CD4-positive, alpha-beta T cell (primary cell): ENCODE data around the gene PRDM16. TPM values are rescaled to one million over a fixed set of nuclear protein-coding genes. Genes with fewer than 3 reads are reported as not detected.

Experiments
- ATAC-seq: fragments of 200-7000 bp; cut with Tn5 transposase; one replicate; pipeline ENCODE4 v1.10.0; 2022; ENCODE audit warnings: mild to moderate bottlenecking; ENCODE audit not compliant: poor library complexity
- CTCF ChIA-PET: fragments of 350-600 bp; sonication (Branson Sonifier 250); formaldehyde crosslinking; loops from one replicate; lab custom pipeline; 2021; ENCODE audit warnings: antibody characterized with exemption, inconsistent platforms; lab: Charles Lee
- POLR2A ChIA-PET: fragments of 350-600 bp; sonication (Branson Sonifier 250); formaldehyde crosslinking; loops from one replicate; lab custom pipeline; 2021; ENCODE audit warnings: antibody characterized with exemption, inconsistent platforms; lab: Charles Lee
- DNase-seq, 14 experiments: peaks; one replicate each; pipeline ENCODE4 v3.0.0-alpha.2; 2013 to 2020; ENCODE audit warnings: mixed read lengths in 2 of 14
- H3K27ac ChIP-seq, 2 donors: one replicate each; pipeline versions ENCODE4 v1.5.1 to v1.7.0; 2013; ENCODE audit warnings: low read length in 2 of 2, low read depth in 1 of 2, mild to moderate bottlenecking in 1 of 2
- H3K27me3 ChIP-seq, 2 experiments: 1 replicate in 1 of 2; 2 replicates in 1 of 2; pipeline versions ENCODE4 v1.6.1 to v1.7.0; 2013; ENCODE audit warnings: low read length in 2 of 2, control low read depth in 1 of 2, mild to moderate bottlenecking in 1 of 2, moderate library complexity in 1 of 2; ENCODE audit not compliant: insufficient read depth in 2 of 2, control insufficient read depth in 1 of 2
- H3K36me3 ChIP-seq: one replicate; pipeline ENCODE4 v1.6.1; 2013; ENCODE audit warnings: low read length, control low read depth; ENCODE audit not compliant: insufficient read depth
- H3K4me1 ChIP-seq: one replicate; pipeline ENCODE4 v1.6.1; 2013; ENCODE audit warnings: low read length, control low read depth; ENCODE audit not compliant: insufficient read depth
- H3K4me3 ChIP-seq: one replicate; pipeline ENCODE4 v1.5.1; 2013; ENCODE audit warnings: mild to moderate bottlenecking, low read length, moderate library complexity
- H3K9me3 ChIP-seq, 2 experiments: 1 replicate in 1 of 2; 2 replicates in 1 of 2; pipeline versions ENCODE4 v1.6.1 to v1.7.0; 2013; ENCODE audit warnings: low read length in 2 of 2, mild to moderate bottlenecking in 2 of 2, control low read depth in 1 of 2, moderate library complexity in 1 of 2; ENCODE audit not compliant: control insufficient read depth in 1 of 2, insufficient read depth in 1 of 2
- H3K27ac Mint-ChIP-seq: one replicate; pipeline ENCODE4 v1.8.0; 2020; ENCODE audit warnings: mixed read lengths
- H3K27me3 Mint-ChIP-seq: one replicate; pipeline ENCODE4 v1.8.0; 2021; ENCODE audit warnings: mixed read lengths
- H3K36me3 Mint-ChIP-seq: one replicate; pipeline ENCODE4 v1.8.0; 2021; ENCODE audit warnings: low read depth, mixed read lengths
- H3K4me1 Mint-ChIP-seq: one replicate; pipeline ENCODE4 v1.8.0; 2021; ENCODE audit warnings: low read depth, mixed read lengths
- H3K4me3 Mint-ChIP-seq: one replicate; pipeline ENCODE4 v1.8.0; 2020; ENCODE audit warnings: mild to moderate bottlenecking, mixed read lengths
- H3K9me3 Mint-ChIP-seq: one replicate; pipeline ENCODE4 v1.8.0; 2020; ENCODE audit warnings: mixed read lengths
- intact Hi-C, 2 experiments: fragments of 100-400 bp; cut with DNase I in 1 of 2; cut with micrococcal nuclease in 1 of 2; formaldehyde crosslinking; loops; one replicate each; pipeline versions ENCODE4 v1.15.1 to v1.9.0; 2023 to 2025; cut with DNase I, micrococcal nuclease
- total RNA-seq, 174 experiments: library from RNA in 2 of 174; stranded (reverse) in 2 of 174; gene quantifications; one replicate each; pipeline ENCODE4 v1.2.3 and lab custom pipeline; 2021 to 2026
- TF ChIP-seq, protein P1 (sequence below): fragments of 200-600 bp; IDR thresholded peaks from one replicate; pipeline ENCODE4 v1.8.0; 2022; ENCODE audit warnings: antibody characterized with exemption, mild to moderate bottlenecking

PRDM16 gene
- total RNA-seq, 2 experiments from 2014 or later = not detected

DNA sequence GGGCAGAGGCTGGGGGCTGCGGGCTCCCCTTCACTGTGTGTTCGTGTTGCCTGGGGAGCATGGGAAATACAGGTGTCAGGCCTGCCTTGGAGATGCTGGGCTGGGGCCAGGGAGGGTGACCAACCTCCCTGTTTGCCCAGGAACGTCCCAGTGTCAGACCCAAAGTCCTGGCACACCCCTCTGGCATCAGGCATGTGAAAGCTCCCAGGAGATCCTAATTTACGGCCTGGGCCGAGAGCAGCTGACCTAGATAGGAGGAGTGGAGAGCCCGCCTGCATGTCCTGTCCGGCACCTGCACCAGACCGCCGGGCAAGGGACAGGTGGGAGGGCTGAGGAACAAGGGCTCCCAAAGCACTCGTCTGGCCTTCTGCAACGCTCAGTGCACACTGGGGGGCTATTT lies 124.8 kb downstream of the PRDM16 start:
- Mint-ChIP-seq H3K4me1 (no peaks in the 10 kb centered on the region), H3K27me3 (peaks cover 6% of the 10 kb centered on the region), H3K9me3 (no peaks in the 10 kb centered on the region), H3K4me3 (no peak overlapping the region), H3K36me3 (no peaks in the 10 kb centered on the region), H3K27ac (no peak overlapping the region)
- Histone ChIP-seq H3K9me3 (no peaks in the 10 kb centered on the region), H3K36me3 (no peaks in the 10 kb centered on the region), H3K27me3 (peaks cover 0 to 3% of the 10 kb centered on the region in 2 experiments), H3K27ac (no peak overlapping the region), H3K4me3 (no peak overlapping the region), H3K4me1 (no peaks in the 10 kb centered on the region)
- no peak for DNase-seq
- ChIA-PET POLR2A (no interaction called here), CTCF (no interaction called here)
- ATAC-seq = no peak
- TF ChIP-seq, protein P1, sequence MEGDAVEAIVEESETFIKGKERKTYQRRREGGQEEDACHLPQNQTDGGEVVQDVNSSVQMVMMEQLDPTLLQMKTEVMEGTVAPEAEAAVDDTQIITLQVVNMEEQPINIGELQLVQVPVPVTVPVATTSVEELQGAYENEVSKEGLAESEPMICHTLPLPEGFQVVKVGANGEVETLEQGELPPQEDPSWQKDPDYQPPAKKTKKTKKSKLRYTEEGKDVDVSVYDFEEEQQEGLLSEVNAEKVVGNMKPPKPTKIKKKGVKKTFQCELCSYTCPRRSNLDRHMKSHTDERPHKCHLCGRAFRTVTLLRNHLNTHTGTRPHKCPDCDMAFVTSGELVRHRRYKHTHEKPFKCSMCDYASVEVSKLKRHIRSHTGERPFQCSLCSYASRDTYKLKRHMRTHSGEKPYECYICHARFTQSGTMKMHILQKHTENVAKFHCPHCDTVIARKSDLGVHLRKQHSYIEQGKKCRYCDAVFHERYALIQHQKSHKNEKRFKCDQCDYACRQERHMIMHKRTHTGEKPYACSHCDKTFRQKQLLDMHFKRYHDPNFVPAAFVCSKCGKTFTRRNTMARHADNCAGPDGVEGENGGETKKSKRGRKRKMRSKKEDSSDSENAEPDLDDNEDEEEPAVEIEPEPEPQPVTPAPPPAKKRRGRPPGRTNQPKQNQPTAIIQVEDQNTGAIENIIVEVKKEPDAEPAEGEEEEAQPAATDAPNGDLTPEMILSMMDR = no peak
- intact Hi-C loops = no loop called here

DNA sequence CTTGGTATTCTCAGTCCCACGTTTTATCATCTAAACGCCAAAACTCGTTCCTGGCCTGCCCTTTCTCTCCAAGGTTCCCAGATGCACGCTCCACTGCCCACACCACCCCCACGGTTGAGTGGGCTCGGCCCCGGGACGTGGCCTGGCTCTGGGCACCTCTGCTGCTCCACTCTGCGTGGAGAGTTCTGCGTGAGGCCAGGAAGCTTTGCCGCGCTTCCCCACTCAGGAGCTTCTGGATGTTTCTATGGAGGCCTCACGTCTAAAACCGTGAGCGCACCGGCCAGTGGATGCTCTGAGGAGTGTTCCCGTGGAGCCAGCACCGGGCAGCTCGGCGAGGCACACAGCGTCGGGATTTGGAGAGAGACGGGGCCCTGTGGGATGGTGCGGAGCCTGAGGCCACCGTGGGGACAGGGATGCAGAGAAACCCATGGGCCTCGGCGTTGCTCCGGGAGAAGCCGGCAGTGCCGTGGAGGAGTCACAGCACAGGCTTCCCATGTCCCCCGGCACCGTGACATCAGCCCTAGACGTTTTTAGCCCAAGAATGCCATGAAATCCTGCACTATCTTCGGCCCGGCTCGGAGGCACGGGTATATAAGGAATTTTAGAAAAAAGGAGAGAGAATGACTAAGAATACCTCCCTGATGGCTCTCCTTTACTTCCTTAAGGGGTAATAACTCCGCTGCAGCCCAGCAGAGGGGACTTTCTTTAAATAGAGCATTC lies 125.9 kb downstream of the PRDM16 start:
- no peaks in the 10 kb centered on the region for H3K4me1 ChIP-seq
- H3K27ac ChIP-seq = no peak overlapping the region
- H3K9me3 ChIP-seq = no peaks in the 10 kb centered on the region
- H3K4me1 Mint-ChIP-seq = no peaks in the 10 kb centered on the region
- H3K27me3 Mint-ChIP-seq = no peaks in the 10 kb centered on the region
- no peaks in the 10 kb centered on the region for H3K36me3 Mint-ChIP-seq
- no peak for ATAC-seq
- CTCF ChIA-PET = no interaction called here
- intact Hi-C loops = no loop called here
- no peak overlapping the region for H3K27ac Mint-ChIP-seq
- H3K36me3 ChIP-seq = no peaks in the 10 kb centered on the region
- H3K4me3 ChIP-seq = no peak overlapping the region
- no peaks in the 10 kb centered on the region for H3K27me3 ChIP-seq
- no peaks in the 10 kb centered on the region for H3K9me3 Mint-ChIP-seq
- no peak overlapping the region for H3K4me3 Mint-ChIP-seq
- no peak for DNase-seq
- TF ChIP-seq, protein P1 = no peak
- POLR2A ChIA-PET = no interaction called here

DNA sequence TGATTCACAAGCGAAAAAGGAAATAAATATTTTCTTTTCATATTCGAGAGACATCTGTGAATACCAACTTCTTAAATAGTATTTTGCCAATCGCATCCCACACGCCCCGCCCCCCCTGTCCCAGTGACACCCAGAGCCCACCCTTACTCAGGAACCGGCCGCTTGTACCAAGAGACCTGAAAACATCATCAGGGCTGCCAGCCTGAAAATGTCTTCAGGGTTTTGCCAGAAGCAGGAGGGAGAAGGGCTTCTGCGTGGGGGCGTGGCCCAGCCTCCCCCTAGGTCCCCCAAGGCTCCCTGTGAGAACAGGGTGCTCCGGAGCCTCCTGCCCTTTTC lies 126.4 kb downstream of the PRDM16 start:
- Histone ChIP-seq H3K4me1 (no peaks in the 10 kb centered on the region), H3K27ac (no peak overlapping the region), H3K36me3 (no peaks in the 10 kb centered on the region), H3K9me3 (no peaks in the 10 kb centered on the region), H3K27me3 (no peaks in the 10 kb centered on the region), H3K4me3 (no peak overlapping the region)
- H3K27ac Mint-ChIP-seq = no peak overlapping the region
- ATAC-seq (no peak), DNase-seq (no peak)
- ChIA-PET CTCF (no interaction called here), POLR2A (no interaction called here)
- H3K4me3 Mint-ChIP-seq = no peak overlapping the region
- H3K27me3 Mint-ChIP-seq = no peaks in the 10 kb centered on the region
- H3K9me3 Mint-ChIP-seq = no peaks in the 10 kb centered on the region
- TF ChIP-seq, protein P1 = no peak
- intact Hi-C loops = no loop called here
- H3K36me3 Mint-ChIP-seq = no peaks in the 10 kb centered on the region
- no peaks in the 10 kb centered on the region for H3K4me1 Mint-ChIP-seq
